Measurements from ENCODE around the gene RBP3.

RBP3 gene

DNA sequence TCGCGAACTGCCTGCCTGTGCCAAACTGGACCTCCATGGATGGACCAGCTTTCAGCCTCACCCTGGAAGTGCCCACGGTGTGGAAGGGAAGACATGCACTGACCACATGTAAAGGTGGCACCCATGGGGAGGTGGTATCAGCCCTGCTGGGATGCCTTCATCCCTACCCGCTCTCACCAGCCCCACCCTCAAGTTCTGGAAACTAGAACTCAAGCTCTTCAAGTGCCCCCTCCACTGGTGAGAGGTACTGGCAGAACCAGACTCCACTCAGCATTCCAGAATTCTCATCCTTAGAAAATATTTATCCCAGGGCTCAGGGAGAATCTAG lies 30.0 kb downstream of the RBP3 start:
- Histone ChIP-seq H3K9me3 (ENCODE audit: insufficient read depth, low read length, severe bottlenecking) (no peaks in the 10 kb centered on the region), H3K4me1 (ENCODE audit: insufficient read depth, low read length) (no peaks in the 10 kb centered on the region), H2AFZ (ENCODE audit: low read depth, low read length) (no peak overlapping the region), H3K79me2 (ENCODE audit: insufficient read depth, low read length) (no peaks in the 10 kb centered on the region), H3K36me3 (ENCODE audit: insufficient read depth, low read length) (no peaks in the 10 kb centered on the region), H3K4me3 (ENCODE audit: low read depth in 1 of 2, low read length in 2 of 2) (no peak overlapping the region), H4K20me1 (ENCODE audit: insufficient read depth, low read length) (0 out of 2 replicates have a peak, but pooled peaks cover 3% of the 10 kb centered on the region), H3K9ac (ENCODE audit: low read depth, low read length) (no peak overlapping the region), H3K4me2 (ENCODE audit: insufficient read depth, low read length) (no peak overlapping the region), H3K27me3 (ENCODE audit: insufficient read depth, low read length, poor library complexity) (peaks cover 53% of the 10 kb centered on the region), H3K27ac (ENCODE audit: low read length) (no peak overlapping the region)
- TF ChIP-seq, protein P1, sequence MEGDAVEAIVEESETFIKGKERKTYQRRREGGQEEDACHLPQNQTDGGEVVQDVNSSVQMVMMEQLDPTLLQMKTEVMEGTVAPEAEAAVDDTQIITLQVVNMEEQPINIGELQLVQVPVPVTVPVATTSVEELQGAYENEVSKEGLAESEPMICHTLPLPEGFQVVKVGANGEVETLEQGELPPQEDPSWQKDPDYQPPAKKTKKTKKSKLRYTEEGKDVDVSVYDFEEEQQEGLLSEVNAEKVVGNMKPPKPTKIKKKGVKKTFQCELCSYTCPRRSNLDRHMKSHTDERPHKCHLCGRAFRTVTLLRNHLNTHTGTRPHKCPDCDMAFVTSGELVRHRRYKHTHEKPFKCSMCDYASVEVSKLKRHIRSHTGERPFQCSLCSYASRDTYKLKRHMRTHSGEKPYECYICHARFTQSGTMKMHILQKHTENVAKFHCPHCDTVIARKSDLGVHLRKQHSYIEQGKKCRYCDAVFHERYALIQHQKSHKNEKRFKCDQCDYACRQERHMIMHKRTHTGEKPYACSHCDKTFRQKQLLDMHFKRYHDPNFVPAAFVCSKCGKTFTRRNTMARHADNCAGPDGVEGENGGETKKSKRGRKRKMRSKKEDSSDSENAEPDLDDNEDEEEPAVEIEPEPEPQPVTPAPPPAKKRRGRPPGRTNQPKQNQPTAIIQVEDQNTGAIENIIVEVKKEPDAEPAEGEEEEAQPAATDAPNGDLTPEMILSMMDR (IDR thresholded peaks at IDR 0.05; ENCODE audit: borderline replicate concordance, extremely low read depth, low read length, poor library complexity, severe bottlenecking): no peak
- TF ChIP-seq EZH2 (IDR thresholded peaks at IDR 0.05; ENCODE audit: borderline replicate concordance, low read depth, low read length, severe bottlenecking): no peak
- ATAC-seq (ENCODE audit: insufficient read depth, low read depth) (no peak), DNase-seq (no peak)

DNA sequence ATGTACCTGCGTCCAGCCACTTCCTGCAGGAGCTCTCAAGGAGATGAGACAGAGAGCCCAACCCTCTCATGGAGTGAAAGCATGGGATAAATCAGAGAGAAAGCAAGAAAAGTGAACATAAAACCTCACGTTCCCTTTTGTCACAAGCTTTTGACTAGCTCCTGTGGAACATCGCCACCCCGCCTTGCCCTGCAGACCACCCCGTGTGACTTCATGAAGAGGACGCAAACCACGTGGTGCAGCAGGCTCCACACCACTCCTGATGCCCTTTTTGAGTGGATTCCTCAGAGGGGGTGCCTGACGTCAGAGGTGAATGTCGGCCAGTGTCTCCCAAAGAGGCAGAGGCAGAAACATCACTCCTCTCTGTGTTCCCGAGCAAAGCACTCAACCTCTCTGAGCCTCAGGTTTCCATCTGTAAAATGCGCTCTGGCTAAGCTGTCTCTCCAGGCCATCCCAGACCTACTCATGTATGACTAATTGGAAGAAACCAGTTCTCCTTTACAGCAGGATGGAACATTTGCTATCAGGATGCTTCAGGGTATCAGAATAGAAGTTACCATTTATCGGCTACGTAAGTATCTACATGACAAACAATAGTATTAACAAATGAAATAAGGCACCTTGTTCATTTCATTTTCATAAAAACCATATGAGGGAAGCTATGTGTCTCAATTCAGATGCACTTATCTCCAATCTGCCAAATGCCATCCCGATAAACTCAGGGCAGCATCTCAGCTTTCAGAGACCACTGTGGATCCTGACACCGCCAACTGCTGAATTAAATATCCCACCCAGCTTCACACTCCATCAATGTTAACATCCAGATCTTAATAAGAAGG lies 30.7 kb downstream of the RBP3 start:
- no peak for ATAC-seq (ENCODE audit: insufficient read depth, low read depth)
- Histone ChIP-seq H3K9me3 (ENCODE audit: insufficient read depth, low read length, severe bottlenecking) (no peaks in the 10 kb centered on the region), H3K27ac (ENCODE audit: low read length) (no peak overlapping the region), H3K4me3 (ENCODE audit: low read depth in 1 of 2, low read length in 2 of 2) (no peak overlapping the region), H3K79me2 (ENCODE audit: insufficient read depth, low read length) (no peaks in the 10 kb centered on the region), H4K20me1 (ENCODE audit: insufficient read depth, low read length) (0 out of 2 replicates have a peak, but pooled peaks cover 3% of the 10 kb centered on the region), H3K9ac (ENCODE audit: low read depth, low read length) (no peak overlapping the region), H3K27me3 (ENCODE audit: insufficient read depth, low read length, poor library complexity) (peaks cover 60% of the 10 kb centered on the region), H2AFZ (ENCODE audit: low read depth, low read length) (no peak overlapping the region), H3K4me2 (ENCODE audit: insufficient read depth, low read length) (no peak overlapping the region), H3K36me3 (ENCODE audit: insufficient read depth, low read length) (no peaks in the 10 kb centered on the region), H3K4me1 (ENCODE audit: insufficient read depth, low read length) (peaks cover 4% of the 10 kb centered on the region)
- TF ChIP-seq EZH2 (IDR thresholded peaks at IDR 0.05; ENCODE audit: borderline replicate concordance, low read depth, low read length, severe bottlenecking): no peak
- TF ChIP-seq, protein P1 (IDR thresholded peaks at IDR 0.05; ENCODE audit: borderline replicate concordance, extremely low read depth, low read length, poor library complexity, severe bottlenecking): no peak
- DNase-seq: no peak

DNA sequence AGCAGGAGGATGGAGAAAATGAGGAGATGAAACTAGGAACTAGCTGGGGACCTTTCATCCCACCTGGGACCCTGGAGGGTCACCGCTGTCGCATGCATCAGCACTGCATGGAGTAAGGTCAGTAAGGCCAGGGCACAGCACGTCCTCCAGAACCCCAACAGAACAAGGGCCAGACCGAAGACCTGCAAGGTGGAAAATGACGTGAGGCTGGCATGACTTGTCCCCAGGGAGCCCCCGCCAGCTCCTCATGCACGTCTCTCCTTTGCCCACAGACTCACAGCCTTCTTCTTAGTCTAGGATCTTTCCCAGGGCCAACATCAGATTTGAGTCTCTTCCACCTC lies 31.3 kb downstream of the RBP3 start:
- Histone ChIP-seq H3K4me1 (ENCODE audit: insufficient read depth, low read length) (peaks cover 10% of the 10 kb centered on the region), H3K27ac (ENCODE audit: low read length) (no peak overlapping the region), H3K4me3 (ENCODE audit: low read depth in 1 of 2, low read length in 2 of 2) (no peak overlapping the region), H4K20me1 (ENCODE audit: insufficient read depth, low read length) (0 out of 2 replicates have a peak, but pooled peaks cover 3% of the 10 kb centered on the region), H3K36me3 (ENCODE audit: insufficient read depth, low read length) (no peaks in the 10 kb centered on the region), H2AFZ (ENCODE audit: low read depth, low read length) (no peak overlapping the region), H3K9ac (ENCODE audit: low read depth, low read length) (no peak overlapping the region), H3K4me2 (ENCODE audit: insufficient read depth, low read length) (no peak overlapping the region), H3K79me2 (ENCODE audit: insufficient read depth, low read length) (no peaks in the 10 kb centered on the region), H3K9me3 (ENCODE audit: insufficient read depth, low read length, severe bottlenecking) (no peaks in the 10 kb centered on the region), H3K27me3 (ENCODE audit: insufficient read depth, low read length, poor library complexity) (peaks cover 63% of the 10 kb centered on the region)
- ATAC-seq (ENCODE audit: insufficient read depth, low read depth): no peak
- TF ChIP-seq EZH2 (IDR thresholded peaks at IDR 0.05; ENCODE audit: borderline replicate concordance, low read depth, low read length, severe bottlenecking): no peak
- TF ChIP-seq, protein P1 (IDR thresholded peaks at IDR 0.05; ENCODE audit: borderline replicate concordance, extremely low read depth, low read length, poor library complexity, severe bottlenecking): no peak
- DNase-seq: no peak

Data from DND-41 (cell line).